Keratinocyte (primary cell): Measurements from ENCODE around the gene INPP5A. TPM values are rescaled to one million over a fixed set of nuclear protein-coding genes. Genes with fewer than 3 reads are reported as not detected.

Experiments
- DNase-seq: peaks from one replicate; pipeline ENCODE4 v3.0.0-alpha.2; 2011; ENCODE audit warnings: low read depth, missing footprints, low spot score
- FAIRE-seq: peaks from 2 replicates; lab custom pipeline; 2011; peaks lifted over from hg19 to GRCh38; lab: Jason Lieb, UNC
- H2AFZ ChIP-seq: 2 replicates; pipeline ENCODE4 v1.6.0; 2012; ENCODE audit warnings: low read length, control low read depth, inconsistent platforms; ENCODE audit not compliant: control insufficient read depth
- H3K27ac ChIP-seq: 2 replicates; pipeline ENCODE4 v1.5.1; 2011; ENCODE audit warnings: low read length; ENCODE audit not compliant: control insufficient read depth, insufficient read depth
- H3K27me3 ChIP-seq: 3 replicates; pipeline ENCODE4 v1.6.0; 2011; ENCODE audit warnings: low read length; ENCODE audit not compliant: control insufficient read depth, insufficient read depth; ENCODE audit errors: extremely low read depth
- H3K36me3 ChIP-seq, 2 experiments: 2 replicates in 1 of 2; 3 replicates in 1 of 2; pipeline ENCODE4 v1.5.1; 2011; ENCODE audit warnings: low read length in 2 of 2, mild to moderate bottlenecking in 1 of 2; ENCODE audit not compliant: control insufficient read depth in 2 of 2, insufficient read depth in 2 of 2; ENCODE audit errors: extremely low read depth in 1 of 2
- H3K4me1 ChIP-seq: 3 replicates; pipeline ENCODE4 v1.5.1; 2011; ENCODE audit warnings: low read length; ENCODE audit not compliant: control insufficient read depth, insufficient read depth; ENCODE audit errors: extremely low read depth
- H3K4me2 ChIP-seq: 3 replicates; pipeline ENCODE4 v1.6.0; 2011; ENCODE audit warnings: low read depth, low read length; ENCODE audit not compliant: control insufficient read depth, insufficient read depth; ENCODE audit errors: extremely low read depth
- H3K4me3 ChIP-seq, 3 experiments: fragments of 200-600 bp in 1 of 3; sonication (generic) in 1 of 3; 2 replicates in 2 of 3; 3 replicates in 1 of 3; pipeline ENCODE4 v1.5.1; 2011 to 2016; ENCODE audit warnings: low read length in 3 of 3, mild to moderate bottlenecking in 3 of 3, control low read depth in 2 of 3, inconsistent platforms in 1 of 3, low read depth in 1 of 3, mixed read lengths in 1 of 3, mixed run types in 1 of 3, moderate library complexity in 1 of 3; ENCODE audit not compliant: control insufficient read depth in 2 of 3, insufficient read depth in 2 of 3; ENCODE audit errors: extremely low read depth in 1 of 3
- H3K79me2 ChIP-seq: 2 replicates; pipeline ENCODE4 v1.6.0; 2012; ENCODE audit warnings: low read length; ENCODE audit not compliant: control insufficient read depth, insufficient read depth
- H3K9ac ChIP-seq: 3 replicates; pipeline ENCODE4 v1.6.0; 2011; ENCODE audit warnings: low read length; ENCODE audit not compliant: control insufficient read depth, insufficient read depth; ENCODE audit errors: extremely low read depth
- H3K9me1 ChIP-seq: 3 replicates; pipeline ENCODE4 v1.6.0; 2011; ENCODE audit warnings: low read length; ENCODE audit not compliant: control insufficient read depth, insufficient read depth; ENCODE audit errors: extremely low read depth
- H3K9me3 ChIP-seq: 2 replicates; pipeline ENCODE4 v1.5.1; 2012; ENCODE audit warnings: low read depth, low read length; ENCODE audit not compliant: control insufficient read depth
- H4K20me1 ChIP-seq: 3 replicates; pipeline ENCODE4 v1.6.0; 2011; ENCODE audit warnings: low read length; ENCODE audit not compliant: control insufficient read depth, insufficient read depth; ENCODE audit errors: extremely low read depth
- EZH2 ChIP-seq: IDR thresholded peaks from one replicate; pipeline ENCODE4 v1.6.1; 2012; ENCODE audit warnings: inconsistent platforms, mild to moderate bottlenecking, low read length, moderate library complexity
- dilution Hi-C: fragments of 300-500 bp; cut with MboI; formaldehyde crosslinking; loops from one replicate; pipeline ENCODE4 v1.7.0; 2020; ENCODE audit warnings: low sequenced_read_pairs; ENCODE audit not compliant: extremely low pct_ligation_motif_present
- polyA plus RNA-seq, 5 experiments: library from polyadenylated mRNA; depleted of rRNA in 3 of 5; stranded (reverse) in 3 of 5; stranded (forward) in 1 of 5; unstranded in 1 of 5; fragments of >200 nt; gene quantifications; 1 replicate in 1 of 5; 2 replicates in 3 of 5; 3 replicates in 1 of 5; pipeline versions ENCODE4 v1.2.1 to v1.2.3, GENCODE V29; 2011 to 2012; ENCODE audit warnings: missing spikeins in 2 of 5, low read depth in 1 of 5, low replicate concordance in 1 of 5
- TF ChIP-seq, protein P1 (sequence below), 3 experiments: IDR thresholded peaks in 1 of 3; conservative IDR thresholded peaks in 1 of 3; optimal IDR thresholded peaks in 1 of 3; 2 replicates in 2 of 3; 3 replicates in 1 of 3; pipeline versions ENCODE3 to v1.5.1; 2011; ENCODE audit warnings: low read length in 3 of 3, mild to moderate bottlenecking in 3 of 3, moderate library complexity in 2 of 3, control low read depth in 1 of 3, inconsistent platforms in 1 of 3; ENCODE audit not compliant: insufficient read depth in 2 of 3; ENCODE audit errors: extremely low read depth in 1 of 3

The INPP5A gene
- polyA plus RNA-seq, 1 donor (not counting 4 experiments of a cell fraction or from before 2014, with no cell fraction given) = 11.2 TPM

DNA sequence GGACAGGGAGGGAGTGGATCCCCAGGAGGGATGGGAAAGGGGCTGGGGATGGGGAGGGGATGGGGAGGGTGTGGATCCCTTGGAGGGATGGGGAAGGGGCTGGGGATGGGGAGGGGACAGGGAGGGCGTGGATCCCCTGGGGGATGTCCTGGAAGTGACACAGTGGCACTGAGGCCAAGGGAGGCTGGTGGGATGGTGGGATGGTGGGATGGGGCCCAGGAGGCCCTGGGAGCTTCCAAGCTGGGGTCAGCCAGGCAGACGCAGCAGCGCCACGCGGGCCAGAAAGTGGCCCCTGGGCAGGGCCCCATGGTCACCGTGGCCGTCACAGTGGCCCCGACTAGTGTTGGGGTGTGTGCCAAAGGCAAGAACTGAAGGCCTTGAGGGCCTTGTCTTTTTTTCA is 67.8 kb downstream of the INPP5A start:
- no peaks in the 10 kb centered on the region for H3K36me3 ChIP-seq
- FAIRE-seq (no peak), DNase-seq (no peak)

GRCh38 chr10:132606031-132606491 is 68.5 kb downstream of the INPP5A start:
- Histone ChIP-seq H3K4me2 (no peak overlapping the region), H3K4me3 (no peak overlapping the region), H3K9me1 (no peaks in the 10 kb centered on the region), H3K4me1 (no peaks in the 10 kb centered on the region), H4K20me1 (no peaks in the 10 kb centered on the region), H3K27ac (no peak overlapping the region), H3K27me3 (no peaks in the 10 kb centered on the region), H3K9ac (no peak overlapping the region), H3K79me2 (peaks cover 2% of the 10 kb centered on the region), H2AFZ (no peak overlapping the region), H3K9me3 (no peaks in the 10 kb centered on the region), H3K36me3 (no peaks in the 10 kb centered on the region)
- FAIRE-seq = no peak
- dilution Hi-C loops = no loop called here
- no peak for DNase-seq
- TF ChIP-seq EZH2 = no peak
- TF ChIP-seq, protein P1, sequence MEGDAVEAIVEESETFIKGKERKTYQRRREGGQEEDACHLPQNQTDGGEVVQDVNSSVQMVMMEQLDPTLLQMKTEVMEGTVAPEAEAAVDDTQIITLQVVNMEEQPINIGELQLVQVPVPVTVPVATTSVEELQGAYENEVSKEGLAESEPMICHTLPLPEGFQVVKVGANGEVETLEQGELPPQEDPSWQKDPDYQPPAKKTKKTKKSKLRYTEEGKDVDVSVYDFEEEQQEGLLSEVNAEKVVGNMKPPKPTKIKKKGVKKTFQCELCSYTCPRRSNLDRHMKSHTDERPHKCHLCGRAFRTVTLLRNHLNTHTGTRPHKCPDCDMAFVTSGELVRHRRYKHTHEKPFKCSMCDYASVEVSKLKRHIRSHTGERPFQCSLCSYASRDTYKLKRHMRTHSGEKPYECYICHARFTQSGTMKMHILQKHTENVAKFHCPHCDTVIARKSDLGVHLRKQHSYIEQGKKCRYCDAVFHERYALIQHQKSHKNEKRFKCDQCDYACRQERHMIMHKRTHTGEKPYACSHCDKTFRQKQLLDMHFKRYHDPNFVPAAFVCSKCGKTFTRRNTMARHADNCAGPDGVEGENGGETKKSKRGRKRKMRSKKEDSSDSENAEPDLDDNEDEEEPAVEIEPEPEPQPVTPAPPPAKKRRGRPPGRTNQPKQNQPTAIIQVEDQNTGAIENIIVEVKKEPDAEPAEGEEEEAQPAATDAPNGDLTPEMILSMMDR (optimal IDR thresholded peaks at IDR 0.05 in 1 of 3, IDR thresholded peaks at IDR 0.05 in 1 of 3, conservative IDR thresholded peaks at IDR 0.05 in 1 of 3; ENCODE audit: extremely low read depth in 1 of 3, insufficient read depth in 2 of 3, low read length in 3 of 3) = no peak

More for the DNA sequence above, 67.8 kb downstream of the INPP5A start:
- no peak for TF ChIP-seq EZH2
- TF ChIP-seq, protein P1 (optimal IDR thresholded peaks at IDR 0.05 in 1 of 3, IDR thresholded peaks at IDR 0.05 in 1 of 3, conservative IDR thresholded peaks at IDR 0.05 in 1 of 3; ENCODE audit: extremely low read depth in 1 of 3, insufficient read depth in 2 of 3, low read length in 3 of 3) = no peak
- dilution Hi-C loops = no loop called here
- Histone ChIP-seq H2AFZ (no peak overlapping the region), H3K9ac (no peak overlapping the region), H3K4me3 (no peak overlapping the region), H3K79me2 (peaks cover 2% of the 10 kb centered on the region), H3K9me3 (peaks cover 2% of the 10 kb centered on the region), H3K4me1 (no peaks in the 10 kb centered on the region), H3K27ac (no peak overlapping the region), H3K9me1 (no peaks in the 10 kb centered on the region), H3K27me3 (no peaks in the 10 kb centered on the region), H3K4me2 (no peak overlapping the region), H4K20me1 (no peaks in the 10 kb centered on the region)
